Measurements from ENCODE around the gene MOV10L1. TPM values are rescaled to one million over a fixed set of nuclear protein-coding genes. Genes with fewer than 3 reads are reported as not detected.

MOV10L1 gene
- total RNA-seq, 1 experiment from 2014 or later = 2.9 TPM

DNA sequence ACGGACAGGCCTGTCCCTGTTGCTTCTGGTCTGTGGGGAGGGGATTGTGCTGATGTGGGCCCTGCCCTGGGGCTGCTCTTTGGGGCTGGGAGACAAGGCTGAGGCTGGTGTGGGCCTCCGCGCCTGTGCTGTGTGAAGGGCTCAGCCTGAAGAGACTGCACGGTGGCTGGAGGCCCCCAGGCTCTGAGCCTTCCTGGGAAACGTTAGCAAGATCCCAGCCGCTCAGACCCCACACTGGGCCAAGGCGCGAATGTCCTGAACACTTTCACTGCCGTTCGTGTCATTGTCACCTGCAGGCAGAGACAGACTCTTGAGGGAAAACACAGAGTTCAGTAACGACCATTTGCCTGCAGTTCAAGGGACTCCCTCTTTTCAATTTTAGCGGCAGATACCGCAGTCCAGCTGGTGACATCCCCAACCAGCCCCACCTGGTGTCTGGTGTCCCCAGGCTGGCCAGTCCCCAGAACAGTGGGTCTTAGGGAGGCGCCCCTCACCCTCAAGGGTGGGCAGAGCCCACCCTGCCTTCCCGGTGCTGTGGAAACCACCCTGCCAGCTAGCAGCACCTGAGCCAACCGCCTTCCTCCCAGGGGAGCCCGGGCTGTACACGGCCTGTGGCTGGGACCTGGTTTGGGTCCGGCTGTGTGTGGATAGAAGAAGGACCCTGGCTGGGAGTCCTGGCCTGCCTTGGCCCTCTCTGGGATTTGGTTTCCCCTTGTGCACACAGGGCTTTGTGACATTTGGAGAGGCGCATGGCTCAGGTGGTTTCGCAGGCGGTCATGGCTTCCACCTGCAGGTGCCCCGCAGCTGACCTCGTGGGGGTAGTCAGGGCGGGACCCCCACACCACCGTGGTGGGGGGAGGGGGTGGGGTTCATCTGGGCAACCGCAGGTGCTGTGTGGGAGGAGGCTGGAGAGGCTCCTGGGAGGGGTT, 86.4 kb downstream of the MOV10L1 start:
- no peak for DNase-seq (ENCODE audit: low spot score)

DNA sequence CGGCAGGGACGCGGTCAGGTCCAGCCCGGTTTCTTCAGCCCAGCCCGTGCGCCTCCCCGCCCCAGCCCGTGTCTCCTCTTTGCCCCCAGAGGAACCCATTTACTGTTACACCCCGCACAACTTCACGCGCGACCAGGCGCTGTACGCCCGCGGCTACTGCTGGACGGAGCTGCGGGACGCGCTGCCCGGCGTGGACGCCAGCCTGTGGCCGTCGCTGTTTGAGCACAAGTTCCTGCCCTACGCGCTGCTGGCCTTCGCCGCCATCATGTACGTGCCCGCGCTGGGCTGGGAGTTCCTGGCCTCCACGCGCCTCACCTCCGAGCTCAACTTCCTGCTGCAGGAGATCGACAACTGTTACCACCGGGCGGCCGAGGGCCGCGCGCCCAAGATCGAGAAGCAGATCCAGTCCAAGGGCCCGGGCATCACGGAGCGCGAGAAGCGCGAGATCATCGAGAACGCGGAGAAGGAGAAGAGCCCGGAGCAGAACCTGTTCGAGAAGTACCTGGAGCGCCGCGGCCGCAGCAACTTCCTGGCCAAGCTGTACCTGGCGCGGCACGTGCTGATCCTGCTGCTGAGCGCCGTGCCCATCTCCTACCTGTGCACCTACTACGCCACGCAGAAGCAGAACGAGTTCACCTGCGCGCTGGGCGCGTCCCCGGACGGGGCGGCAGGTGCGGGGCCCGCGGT, 87.2 kb downstream of the MOV10L1 start:
- DNase-seq (ENCODE audit: low spot score) = no peak

DNA sequence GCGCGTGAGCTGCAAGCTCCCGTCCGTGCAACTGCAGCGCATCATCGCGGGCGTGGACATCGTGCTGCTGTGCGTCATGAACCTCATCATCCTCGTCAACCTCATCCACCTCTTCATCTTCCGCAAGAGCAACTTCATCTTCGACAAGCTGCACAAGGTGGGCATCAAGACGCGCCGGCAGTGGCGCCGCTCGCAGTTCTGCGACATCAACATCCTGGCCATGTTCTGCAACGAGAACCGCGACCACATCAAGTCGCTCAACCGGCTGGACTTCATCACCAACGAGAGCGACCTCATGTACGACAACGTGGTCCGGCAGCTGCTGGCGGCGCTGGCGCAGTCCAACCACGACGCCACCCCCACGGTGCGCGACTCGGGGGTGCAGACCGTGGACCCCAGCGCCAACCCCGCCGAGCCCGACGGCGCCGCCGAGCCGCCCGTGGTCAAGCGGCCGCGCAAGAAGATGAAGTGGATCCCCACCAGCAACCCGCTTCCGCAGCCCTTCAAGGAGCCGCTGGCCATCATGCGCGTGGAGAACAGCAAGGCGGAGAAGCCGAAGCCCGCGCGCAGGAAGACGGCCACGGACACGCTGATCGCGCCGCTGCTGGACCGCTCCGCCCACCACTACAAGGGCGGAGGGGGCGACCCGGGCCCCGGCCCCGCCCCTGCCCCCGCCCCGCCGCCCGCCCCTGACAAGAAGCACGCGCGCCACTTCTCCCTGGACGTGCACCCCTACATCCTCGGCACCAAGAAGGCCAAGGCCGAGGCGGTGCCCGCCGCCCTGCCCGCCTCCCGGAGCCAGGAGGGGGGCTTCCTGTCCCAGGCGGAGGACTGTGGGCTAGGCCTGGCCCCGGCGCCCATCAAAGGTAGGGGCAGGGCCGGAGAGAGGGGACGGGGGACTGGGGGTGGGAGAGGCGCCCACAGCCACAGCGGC, 88.0 kb downstream of the MOV10L1 start:
- DNase-seq (ENCODE audit: low spot score) = no peak

DNA sequence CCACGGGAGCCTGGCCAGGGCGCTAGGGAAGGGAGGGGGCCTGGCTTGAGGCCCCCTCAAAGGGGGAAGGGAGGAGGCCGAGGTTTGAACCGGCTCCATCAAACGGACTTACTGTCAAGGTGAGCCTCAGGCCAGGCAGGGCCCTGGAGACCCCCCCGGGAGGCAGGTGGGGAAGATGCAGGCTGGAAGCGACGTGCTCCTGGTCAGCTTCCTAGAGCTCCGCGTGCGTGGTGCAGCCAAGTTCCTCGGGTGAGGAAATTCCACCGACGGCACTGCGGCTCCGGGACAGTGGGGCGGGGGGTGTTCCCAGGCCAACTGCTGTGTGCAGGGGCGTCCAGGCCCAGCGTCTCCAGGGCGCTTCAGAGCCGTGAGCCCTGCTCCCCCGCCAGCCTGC, 88.7 kb downstream of the MOV10L1 start:
- DNase-seq (ENCODE audit: low spot score) = no peak

DNA sequence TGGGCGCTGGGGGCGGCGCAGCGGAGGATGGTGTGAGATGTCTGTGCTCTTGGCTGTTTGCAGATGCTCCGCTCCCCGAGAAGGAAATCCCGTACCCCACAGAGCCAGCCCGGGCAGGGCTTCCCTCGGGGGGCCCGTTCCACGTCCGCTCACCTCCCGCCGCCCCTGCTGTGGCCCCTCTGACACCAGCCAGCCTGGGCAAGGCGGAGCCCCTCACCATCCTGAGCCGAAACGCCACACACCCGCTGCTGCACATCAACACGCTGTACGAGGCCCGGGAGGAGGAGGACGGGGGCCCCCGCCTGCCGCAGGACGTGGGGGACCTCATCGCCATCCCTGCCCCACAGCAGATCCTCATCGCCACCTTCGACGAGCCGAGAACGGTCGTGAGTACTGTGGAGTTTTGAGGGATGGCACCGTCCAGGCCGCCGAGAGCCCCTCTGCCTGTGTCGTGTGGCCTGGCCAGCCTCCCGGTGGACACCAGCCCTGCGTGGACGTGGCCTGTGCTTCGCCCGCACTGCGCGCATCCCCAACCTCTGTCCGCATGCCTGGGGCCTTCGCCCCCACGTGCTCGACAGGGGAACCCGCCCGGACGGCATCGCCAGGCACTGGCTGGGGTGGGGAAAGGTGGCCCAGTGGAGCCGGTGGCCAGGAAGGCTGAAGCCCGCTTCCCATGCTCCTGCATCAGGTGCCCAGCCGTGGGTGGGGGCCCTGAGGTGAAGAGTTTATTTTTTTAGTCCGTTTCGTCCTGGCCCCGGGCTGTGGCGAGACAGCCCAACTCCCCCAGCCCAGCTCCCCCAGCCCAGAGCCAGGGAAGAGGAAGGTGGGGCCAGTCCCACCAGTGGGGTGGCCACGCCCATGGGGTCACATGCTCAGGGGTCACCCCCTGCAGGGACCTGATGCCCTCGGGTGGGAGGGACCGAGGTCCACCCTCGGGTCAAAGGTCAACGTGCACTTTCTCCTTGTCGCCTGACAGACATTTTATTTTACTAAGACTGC, 89.4 kb downstream of the MOV10L1 start:
- DNase-seq (ENCODE audit: low spot score) = no peak

DNA sequence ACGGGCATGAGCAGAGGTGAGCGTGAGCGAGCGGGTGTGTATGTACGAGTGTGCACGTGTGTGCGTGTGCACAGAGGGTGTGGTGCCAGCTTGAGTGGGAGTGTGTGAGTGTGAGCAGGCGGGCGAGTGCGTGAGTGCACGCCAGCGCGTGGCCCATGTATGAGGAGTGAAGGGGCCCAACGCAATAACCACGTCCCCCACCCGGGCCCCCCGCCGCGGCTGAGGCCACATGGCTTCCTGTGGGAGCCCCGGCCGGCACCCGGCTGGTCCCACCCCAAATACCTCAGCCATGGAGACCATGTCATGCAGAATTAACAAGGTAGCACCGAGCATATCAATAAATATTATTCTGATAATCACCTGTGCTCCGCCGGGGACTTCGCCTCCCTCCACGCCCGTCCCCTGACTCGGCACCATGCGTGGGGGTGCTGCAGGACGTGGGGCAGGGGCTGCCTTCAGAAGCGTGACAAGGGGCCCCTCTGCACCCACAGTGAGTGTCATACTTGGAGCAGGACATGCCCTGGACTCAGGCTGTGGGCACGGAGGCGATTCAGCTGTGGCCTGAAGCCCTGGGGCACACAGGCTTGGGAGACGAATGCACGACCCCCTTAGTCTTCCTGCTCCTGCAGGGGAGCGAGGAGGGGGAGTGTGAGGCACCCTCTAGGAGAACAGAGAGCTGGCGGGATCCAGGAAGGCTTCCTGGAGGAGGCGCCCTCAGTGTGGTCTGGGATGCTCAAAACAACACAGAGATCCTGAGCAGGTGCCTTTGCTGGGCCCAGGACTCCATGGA, 90.3 kb downstream of the MOV10L1 start:
- no peak for DNase-seq (ENCODE audit: low spot score)

DNA sequence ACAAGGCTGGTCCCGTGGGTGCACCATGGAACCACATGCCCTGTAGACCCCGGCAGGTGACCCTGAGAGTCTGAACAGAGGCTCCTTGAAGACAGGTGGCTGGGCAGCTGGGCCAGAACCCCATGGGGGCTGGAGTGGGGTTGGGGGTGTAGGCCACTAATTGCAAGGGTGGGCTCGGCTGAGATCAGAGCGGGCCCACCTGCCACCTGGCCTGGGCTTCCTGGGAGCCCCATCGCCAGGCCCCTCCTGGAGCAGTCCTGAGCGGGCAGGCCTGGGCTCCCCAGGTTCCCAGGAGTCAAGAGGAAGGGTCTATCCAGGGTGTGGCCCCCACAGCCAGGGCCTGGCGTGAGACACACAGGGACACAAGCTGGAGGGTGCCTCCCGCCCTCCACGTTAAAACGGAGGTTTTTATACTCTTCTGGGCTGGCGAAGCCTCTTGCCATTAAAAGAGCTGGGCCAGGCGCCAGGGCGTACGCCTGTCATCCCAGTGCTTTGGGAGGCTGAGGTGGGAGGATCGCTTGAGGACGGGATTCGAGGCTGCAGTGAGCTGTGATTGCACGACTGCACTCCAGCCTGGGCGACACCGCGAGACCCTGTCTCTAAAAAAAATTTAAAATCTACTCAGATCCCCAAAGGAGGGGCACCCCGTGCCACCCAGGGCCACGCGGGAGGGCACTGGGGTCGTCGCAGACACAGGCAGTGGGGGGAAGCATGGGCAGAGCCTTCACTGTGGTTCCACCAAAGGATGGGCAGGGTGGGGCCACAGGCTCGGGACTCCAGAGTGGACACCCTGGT, 91.1 kb downstream of the MOV10L1 start:
- DNase-seq (ENCODE audit: low spot score) = no peak

DNA sequence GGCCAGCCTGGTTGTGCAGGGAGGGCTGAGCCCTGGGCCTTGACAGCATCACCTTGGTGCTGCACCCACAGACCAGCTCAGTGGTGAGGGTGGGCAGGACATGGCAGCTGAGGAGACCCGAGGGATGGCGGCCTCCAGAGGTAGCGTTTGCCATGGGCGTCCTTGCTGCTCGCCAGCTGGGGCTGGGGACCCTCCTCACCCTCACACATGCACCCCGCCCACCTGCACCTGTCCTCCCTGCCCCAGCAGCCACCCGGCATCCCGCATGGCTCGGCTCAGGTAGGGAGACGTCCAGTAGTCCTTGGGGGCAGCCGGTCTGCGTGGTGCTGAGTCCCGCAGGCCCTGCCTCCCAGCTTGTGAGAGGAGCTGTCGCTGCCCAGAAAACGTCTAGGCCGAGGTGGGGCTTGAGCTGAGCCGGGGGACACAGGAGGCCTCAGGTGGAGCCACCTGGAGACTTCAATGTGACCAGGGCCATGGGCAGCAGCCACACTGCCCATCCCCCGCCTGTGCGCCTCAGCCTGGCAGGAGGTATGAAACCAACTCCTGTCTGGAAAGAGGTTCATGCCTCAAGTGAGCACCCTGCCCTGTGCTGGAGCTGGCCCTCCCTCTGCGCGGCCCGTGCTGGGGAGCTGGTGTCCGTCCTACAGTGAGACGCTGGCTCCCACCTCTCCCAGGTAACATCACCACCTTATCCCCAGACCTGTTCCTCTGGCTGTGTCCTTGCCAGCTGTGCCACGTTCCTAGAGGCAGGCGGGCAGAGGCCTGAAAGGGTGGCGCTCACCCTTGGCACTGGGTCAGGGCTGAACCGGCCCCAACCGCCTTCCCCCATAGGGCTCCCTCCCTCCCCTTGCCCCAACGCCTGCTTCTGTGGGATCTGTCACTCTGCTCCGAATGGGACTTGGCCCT, 92.6 kb downstream of the MOV10L1 start:
- no peak for DNase-seq (ENCODE audit: low spot score)

DNA sequence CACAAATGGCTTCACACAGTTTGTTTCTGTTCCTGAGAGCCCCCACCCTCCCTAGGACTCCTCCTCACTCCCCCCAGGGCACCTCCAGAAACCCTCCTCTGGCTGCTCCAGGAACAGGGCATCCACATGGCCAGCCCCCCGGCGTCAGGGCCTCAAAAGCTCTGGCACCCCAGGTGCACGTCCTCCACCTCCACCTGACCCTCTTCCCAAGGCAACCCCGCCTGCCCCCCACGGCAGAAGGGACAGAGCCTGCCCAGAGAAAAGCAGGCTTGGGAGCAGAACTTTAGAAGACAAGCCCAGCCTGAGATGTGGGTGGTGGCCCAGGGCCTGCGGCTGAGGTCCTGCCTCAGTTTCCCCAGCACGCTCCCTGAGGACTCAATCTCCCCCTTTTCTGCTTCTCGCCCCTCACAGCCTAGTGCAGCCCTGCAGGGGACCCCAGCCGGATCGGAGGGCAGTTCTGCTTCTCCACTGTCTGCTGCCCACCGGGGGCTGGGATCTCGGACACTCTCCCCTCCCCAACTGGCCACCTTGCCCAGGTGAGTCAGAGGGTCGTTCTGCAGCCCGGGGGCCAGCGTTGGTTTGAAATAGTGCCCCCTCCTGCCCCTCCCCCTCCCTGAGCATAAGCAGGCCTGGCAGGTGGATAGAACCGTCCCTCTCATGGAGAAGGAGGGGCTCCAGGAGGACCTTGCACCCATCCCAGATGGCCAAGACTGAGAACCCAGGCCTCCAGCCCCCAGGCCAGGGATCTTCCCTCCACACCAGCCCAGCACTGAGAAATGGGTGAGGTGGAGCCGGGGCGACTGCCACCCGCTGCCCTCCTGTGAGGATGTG, 93.5 kb downstream of the MOV10L1 start:
- DNase-seq (ENCODE audit: low spot score) = no peak

DNA sequence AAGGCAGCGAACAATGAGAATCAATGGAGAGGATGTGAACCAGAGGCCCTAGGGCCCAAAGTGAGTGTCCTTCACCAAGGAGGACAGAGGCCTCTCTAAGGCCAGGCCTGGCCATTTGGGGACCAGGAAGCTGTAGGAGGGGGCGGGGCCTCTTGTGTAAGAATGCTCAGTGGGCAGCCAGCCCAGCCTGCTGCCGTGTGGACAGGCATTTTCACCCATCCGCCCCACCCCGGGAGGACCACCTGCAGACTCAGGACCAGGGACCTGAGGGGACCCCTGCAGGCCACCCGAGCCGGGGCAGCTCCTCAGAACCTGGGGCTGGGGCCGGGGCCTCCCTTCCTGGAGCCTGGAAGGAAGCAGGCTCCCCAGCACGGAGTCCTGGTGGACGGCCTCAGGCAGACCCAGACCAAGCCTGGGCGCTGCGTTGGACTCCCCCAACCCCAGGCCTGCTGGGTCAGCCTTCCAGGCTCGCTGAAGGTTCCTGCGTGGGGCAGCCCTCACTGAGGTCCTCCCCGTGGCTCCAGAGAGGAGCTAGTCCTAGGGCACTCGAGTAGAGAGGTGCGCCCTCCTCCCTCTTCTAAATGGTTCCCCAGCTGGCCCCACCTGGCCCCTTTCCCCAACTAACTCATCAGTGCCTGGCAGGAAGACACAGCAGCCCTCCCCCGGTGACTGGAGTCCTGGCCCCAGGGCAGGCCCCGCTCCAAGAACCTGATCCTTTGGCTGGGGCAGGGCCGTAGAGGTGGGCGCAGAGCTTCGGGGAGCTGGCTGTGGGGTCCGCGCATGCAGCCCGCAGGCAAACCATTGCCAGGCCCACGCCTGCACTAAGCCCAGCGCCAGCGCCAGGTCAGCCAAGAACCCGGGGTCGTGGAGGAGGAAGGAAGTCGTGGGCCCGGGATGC, 94.4 kb downstream of the MOV10L1 start:
- no peak for DNase-seq (ENCODE audit: low spot score)

DNA sequence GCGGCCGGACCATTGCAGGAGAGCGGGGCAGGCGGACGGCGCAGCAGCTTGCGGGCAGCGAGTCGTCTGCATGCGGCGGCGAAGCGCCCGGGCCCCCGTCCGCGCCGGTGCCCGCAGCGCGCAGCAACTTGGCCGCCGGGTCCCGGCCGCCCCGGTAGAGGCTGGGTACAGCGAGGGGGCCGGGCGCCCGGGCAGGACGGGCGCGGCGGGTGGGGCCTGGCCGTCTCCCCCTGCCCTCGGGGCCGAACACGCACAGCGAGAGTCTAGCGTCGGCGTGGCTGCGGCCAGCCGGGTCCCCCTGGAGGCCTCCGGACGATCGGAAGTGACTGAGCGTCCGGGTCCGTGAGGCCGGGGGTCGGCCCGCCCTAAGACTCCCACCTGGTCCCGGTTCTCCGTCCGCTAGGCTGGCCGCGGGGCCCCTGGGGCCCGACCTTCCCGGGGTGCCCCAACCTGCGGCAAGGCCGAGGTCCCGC, 95.1 kb downstream of the MOV10L1 start:
- no peak for DNase-seq (ENCODE audit: low spot score)

DNA sequence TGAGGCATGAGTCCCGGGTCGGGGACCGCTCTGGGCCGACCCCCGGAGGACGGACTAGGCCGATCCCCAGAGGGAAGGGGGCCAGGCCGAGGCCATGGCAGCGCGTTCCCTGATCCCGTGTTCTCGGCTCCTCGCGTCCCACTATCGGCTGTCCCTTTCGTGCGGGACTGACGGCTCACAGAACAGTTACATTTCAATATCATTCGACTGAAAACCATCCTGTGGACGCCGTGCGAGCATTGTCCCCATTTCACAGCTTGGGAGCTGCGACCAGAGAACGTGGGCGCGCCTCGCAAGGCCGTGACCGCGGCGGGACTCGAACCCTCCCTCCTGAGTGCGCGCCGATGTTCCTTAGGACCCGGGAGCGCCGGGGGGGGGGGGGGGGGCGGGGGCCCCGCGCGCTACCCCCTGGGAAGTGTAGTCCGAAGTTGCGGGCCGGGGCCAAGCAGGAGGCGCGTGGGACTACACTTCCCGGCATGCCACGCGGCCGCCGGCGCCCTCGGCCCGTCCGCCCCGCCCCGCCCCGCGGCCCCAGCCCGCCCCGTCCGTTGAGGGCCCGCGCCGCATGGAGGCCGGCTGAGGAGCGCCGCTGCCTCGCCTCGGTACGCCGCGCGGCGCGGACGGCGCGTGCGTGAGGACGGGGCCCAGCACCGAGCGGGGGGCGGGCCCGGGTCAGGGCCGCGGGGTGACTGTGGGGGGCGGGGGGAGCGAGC, 95.7 kb downstream of the MOV10L1 start, which contains the start of gene TRABD:
Gene TRABD, plus strand, starts transcription at position 539 of the 713 bp plus-strand sequence. CDS start 7,148 bp downstream, outside the sequence.
- peak; percentile 85 for DNase-seq (ENCODE audit: low spot score)

DNA sequence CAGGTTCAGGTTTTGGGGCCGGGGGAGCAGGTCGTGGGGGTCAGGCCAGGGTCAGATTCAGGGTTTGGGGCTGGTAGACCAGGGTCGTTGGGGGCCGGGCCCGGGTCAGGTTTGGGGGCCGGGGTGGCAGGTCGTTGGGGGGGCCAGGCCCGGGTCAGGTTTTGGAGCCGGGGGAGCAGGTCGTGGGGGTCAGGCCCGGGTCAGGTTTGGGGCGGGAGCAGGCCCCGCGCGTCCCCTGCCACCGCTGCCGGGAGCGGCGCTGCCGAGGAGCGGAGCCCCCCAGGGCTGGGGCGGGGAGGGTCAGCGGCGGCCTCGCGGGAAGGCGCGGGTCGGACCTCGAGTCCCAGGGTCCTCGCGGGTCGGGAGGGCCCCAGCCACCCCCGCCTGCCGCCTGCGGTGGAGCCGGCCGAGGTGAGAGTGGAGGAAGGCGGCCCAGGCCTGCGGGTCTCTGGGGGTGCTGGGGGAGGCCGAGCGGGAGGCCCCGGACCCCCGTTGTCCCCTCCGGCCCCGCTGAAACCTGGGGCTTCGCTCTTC, 96.4 kb downstream of the MOV10L1 start:
- no peak for DNase-seq (ENCODE audit: low spot score)

DNA sequence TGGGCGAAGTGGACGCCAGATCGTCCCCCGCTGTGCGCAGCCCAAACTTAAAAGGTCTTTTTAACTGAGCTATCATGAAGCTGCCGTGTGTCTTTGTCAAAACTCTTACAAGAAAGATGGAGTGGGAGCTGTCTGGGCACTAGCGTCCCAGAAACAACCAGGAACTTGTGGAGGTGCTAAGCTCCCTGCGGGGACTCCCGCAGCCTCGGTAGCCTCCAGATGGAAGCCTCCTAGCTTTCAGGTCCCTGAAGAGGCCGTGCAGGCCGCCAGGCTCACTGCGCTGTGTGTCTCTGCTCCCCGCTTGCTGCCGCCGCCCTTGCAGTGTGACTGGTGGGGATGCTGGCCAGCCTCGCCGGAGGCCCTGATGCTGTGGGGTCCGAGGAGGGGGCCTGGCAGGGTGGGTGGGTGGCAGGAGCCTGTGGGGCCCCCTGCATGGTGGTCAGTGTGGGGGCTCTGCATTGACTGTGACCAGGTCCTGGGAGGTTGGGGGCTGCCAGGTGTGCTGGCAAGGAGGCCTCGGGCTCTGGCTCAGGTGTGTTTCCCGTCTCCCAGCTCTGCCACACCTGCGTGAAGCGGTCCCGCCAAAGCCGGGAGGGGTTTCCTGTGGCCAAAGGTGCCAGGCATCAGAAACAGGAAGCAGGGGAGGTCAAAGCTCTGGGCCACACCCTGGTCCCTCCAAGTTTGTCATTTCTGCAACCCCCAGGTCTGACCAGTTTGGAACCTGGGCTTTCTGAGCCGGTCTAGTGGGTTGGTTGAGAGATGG, 97.1 kb downstream of the MOV10L1 start:
- no peak for DNase-seq (ENCODE audit: low spot score)
